Peyer's patch (tissue), 4 donors: Measurements from ENCODE around the gene SALL1. TPM values are rescaled to one million over a fixed set of nuclear protein-coding genes. Genes with fewer than 3 reads are reported as not detected.

ENCODE experiments used
- DNase-seq, 3 donors: peaks; one replicate each; pipeline ENCODE4 v3.0.0-alpha.2; 2017 to 2019
- H3K27ac ChIP-seq, 4 donors: fragments of 200-600 bp; sonication (generic); one replicate each; pipeline ENCODE4 v1.5.1; 2016 to 2019
- H3K27me3 ChIP-seq, 2 donors: fragments of 200-600 bp; sonication (generic); one replicate each; pipeline ENCODE4 v1.5.1; 2019
- H3K36me3 ChIP-seq, 3 donors: fragments of 200-600 bp; sonication (generic); one replicate each; pipeline ENCODE4 v1.5.1; 2016 to 2019
- H3K4me1 ChIP-seq, 4 donors: fragments of 200-600 bp; sonication (generic); one replicate each; pipeline ENCODE4 v1.5.1; 2016 to 2019
- H3K4me3 ChIP-seq, 4 donors: fragments of 200-600 bp; sonication (generic); 1 replicate in 3 of 4; 2 replicates in 1 of 4; pipeline ENCODE4 v1.5.1; 2016 to 2019; ENCODE audit warnings: mild to moderate bottlenecking in 1 of 4
- H3K9me3 ChIP-seq, 4 donors: fragments of 200-600 bp; sonication (generic); one replicate each; pipeline ENCODE4 v1.5.1; 2016 to 2019; ENCODE audit warnings: mild to moderate bottlenecking in 1 of 4
- POLR2A ChIP-seq, 2 donors: fragments of 450-650 bp; IDR thresholded peaks; one replicate each; pipeline ENCODE4 v1.5.1; 2017; ENCODE audit warnings: antibody characterized with exemption in 2 of 2, mild to moderate bottlenecking in 2 of 2, moderate library complexity in 2 of 2
- total RNA-seq, 4 donors: library from RNA; depleted of rRNA; stranded (reverse); fragments of >200 nt; gene quantifications; one replicate each; pipeline ENCODE4 v1.1.0, GENCODE V29; 2016
- TF ChIP-seq, protein P1 (sequence below), 6 experiments: fragments of 450-650 bp in 4 of 6; fragments of 200-600 bp in 2 of 6; sonication (generic) in 1 of 6; IDR thresholded peaks; one replicate each; pipeline ENCODE4 v1.5.1; 2017 to 2019; ENCODE audit warnings: antibody characterized with exemption in 6 of 6, mild to moderate bottlenecking in 3 of 6, moderate library complexity in 1 of 6

Gene SALL1
- total RNA-seq, 4 donors from 2014 or later = 0.53 to 12.4 (median 2.5) TPM

DNA sequence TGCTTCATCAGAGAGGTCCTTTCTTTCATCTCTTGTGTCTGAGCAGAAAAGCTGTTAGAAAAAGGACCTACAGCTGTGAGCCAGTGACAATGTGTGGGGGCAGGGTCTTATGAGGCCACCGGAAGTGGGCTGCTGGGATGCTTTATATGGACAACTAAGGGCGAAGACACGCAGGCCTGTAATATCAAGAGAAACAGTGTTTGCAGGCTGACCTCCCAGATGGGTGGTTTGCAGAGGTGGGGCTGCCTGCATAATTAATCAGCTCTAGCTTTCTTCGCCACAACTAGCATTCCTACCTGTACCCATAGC, 30.4 kb upstream of the SALL1 start:
- H3K4me1 ChIP-seq = no peaks in the 10 kb centered on the region
- no peaks in the 10 kb centered on the region for H3K27me3 ChIP-seq
- H3K9me3 ChIP-seq = no peaks in the 10 kb centered on the region
- no peak for DNase-seq
- no peaks in the 10 kb centered on the region for H3K36me3 ChIP-seq
- H3K4me3 ChIP-seq = no peak overlapping the region
- TF ChIP-seq POLR2A (IDR thresholded peaks at IDR 0.05) = no peak
- TF ChIP-seq, protein P1, sequence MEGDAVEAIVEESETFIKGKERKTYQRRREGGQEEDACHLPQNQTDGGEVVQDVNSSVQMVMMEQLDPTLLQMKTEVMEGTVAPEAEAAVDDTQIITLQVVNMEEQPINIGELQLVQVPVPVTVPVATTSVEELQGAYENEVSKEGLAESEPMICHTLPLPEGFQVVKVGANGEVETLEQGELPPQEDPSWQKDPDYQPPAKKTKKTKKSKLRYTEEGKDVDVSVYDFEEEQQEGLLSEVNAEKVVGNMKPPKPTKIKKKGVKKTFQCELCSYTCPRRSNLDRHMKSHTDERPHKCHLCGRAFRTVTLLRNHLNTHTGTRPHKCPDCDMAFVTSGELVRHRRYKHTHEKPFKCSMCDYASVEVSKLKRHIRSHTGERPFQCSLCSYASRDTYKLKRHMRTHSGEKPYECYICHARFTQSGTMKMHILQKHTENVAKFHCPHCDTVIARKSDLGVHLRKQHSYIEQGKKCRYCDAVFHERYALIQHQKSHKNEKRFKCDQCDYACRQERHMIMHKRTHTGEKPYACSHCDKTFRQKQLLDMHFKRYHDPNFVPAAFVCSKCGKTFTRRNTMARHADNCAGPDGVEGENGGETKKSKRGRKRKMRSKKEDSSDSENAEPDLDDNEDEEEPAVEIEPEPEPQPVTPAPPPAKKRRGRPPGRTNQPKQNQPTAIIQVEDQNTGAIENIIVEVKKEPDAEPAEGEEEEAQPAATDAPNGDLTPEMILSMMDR (IDR thresholded peaks at IDR 0.05) = no peak
- H3K27ac ChIP-seq = no peak overlapping the region

DNA sequence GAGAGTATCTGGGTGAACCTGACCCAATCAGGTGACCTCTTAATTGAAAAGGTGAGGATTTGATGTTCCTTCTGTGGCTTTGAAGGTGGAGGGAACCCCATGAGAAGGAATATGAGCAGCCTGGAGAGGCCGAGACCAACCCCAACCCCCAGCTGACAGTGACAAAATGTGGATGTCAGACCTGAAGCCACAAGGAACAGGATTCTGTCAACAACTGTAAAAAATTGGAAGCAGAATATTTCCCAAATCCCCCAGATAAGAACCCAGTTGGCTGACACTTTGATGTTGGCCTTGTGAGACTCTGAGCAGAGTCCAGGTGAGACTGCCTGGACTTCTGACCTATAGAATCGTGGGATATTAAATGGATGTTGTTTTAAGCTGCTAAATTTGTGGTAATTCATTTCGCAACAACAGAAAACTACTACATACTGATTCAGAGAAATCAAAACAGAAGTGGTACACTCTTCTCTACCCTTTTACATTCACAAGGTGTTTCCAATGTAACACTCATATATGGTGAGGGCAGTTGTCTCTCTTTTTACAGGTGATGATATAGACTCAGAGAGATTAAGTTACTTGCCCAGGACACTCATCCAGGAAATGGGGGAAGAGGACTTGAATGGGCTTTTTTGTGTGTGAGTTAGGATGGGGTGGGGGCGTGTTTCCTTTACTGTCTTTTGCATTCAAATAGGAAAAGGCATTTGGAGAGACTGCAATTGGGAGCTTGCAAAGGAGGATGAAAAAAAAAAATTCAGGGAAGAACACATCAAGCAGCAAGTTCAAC, 29.8 kb upstream of the SALL1 start:
- no peaks in the 10 kb centered on the region for H3K4me1 ChIP-seq
- no peak for DNase-seq
- no peaks in the 10 kb centered on the region for H3K9me3 ChIP-seq
- no peak overlapping the region for H3K27ac ChIP-seq
- H3K4me3 ChIP-seq = no peak overlapping the region
- H3K27me3 ChIP-seq = no peaks in the 10 kb centered on the region
- TF ChIP-seq, protein P1 (IDR thresholded peaks at IDR 0.05) = no peak
- no peak for TF ChIP-seq POLR2A (IDR thresholded peaks at IDR 0.05)
- H3K36me3 ChIP-seq = no peaks in the 10 kb centered on the region

DNA sequence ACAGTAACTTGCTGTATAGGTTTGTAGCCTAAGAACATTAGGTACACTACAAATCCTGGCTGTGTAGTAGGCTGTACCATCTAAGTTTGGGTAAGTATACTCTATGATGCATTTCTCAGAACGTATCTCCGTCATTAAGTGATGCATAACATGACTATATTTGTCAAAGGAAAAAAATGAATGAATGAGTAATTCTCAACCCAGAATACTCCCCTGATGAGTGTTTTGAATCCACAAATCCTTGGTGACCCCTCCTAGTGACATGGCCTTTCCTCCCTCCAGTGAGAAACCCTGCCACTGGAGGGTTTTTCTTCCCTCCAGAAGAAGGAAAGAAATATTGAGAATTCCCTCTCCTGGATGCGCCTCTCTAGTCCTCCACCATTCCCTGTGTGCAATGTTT, 24.0 kb upstream of the SALL1 start:
- Histone ChIP-seq H3K27me3 (no peaks in the 10 kb centered on the region), H3K36me3 (no peaks in the 10 kb centered on the region), H3K27ac (no peak overlapping the region), H3K9me3 (no peaks in the 10 kb centered on the region), H3K4me1 (no peaks in the 10 kb centered on the region), H3K4me3 (no peak overlapping the region)
- no peak for DNase-seq
- no peak for TF ChIP-seq POLR2A (IDR thresholded peaks at IDR 0.05)
- TF ChIP-seq, protein P1 (IDR thresholded peaks at IDR 0.05) = no peak

DNA sequence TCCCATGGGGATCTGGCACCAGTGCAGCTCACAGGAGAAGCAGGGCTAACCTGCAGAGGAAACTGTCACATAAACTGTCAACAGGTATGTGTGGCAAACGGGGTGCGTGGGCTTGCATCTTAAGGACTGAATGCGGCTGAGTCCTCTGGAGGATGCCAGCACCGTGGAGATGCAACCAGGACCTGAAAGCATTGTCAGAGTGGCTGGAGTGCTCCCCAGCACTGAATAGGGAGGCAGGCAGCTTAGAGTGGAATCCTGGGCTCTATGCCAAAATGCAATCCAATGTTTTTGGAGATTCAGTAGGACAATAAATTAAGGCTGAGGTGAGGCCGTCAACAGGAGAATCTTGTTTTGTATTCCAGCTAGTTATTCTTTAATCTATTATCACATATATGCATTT, 21.3 kb upstream of the SALL1 start:
- DNase-seq = no peak
- H3K9me3 ChIP-seq = no peaks in the 10 kb centered on the region
- no peaks in the 10 kb centered on the region for H3K4me1 ChIP-seq
- no peak overlapping the region for H3K27ac ChIP-seq
- TF ChIP-seq, protein P1 (IDR thresholded peaks at IDR 0.05) = no peak
- TF ChIP-seq POLR2A (IDR thresholded peaks at IDR 0.05) = no peak
- no peaks in the 10 kb centered on the region for H3K36me3 ChIP-seq
- no peak overlapping the region for H3K4me3 ChIP-seq
- no peaks in the 10 kb centered on the region for H3K27me3 ChIP-seq

DNA sequence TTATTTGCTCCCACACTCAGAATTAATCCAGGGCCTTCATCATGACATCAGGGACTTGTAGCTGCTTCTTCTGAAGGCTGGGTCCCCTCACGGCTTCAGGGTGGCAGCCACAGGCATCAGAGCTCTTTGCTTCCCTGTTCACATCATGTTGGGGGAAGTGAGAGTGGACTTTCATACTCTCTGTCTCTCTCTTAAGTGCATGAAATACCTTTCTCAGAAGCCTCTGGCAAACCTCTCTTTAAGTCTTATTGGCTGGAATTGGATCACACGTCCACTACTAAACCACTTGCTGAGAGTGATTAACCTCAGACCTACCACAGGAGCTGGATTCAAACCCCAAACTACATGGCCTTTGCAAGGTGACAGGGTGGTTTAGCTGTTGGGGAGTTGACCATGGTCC, 17.7 kb upstream of the SALL1 start:
- no peaks in the 10 kb centered on the region for H3K4me1 ChIP-seq
- no peaks in the 10 kb centered on the region for H3K27me3 ChIP-seq
- no peak for TF ChIP-seq POLR2A (IDR thresholded peaks at IDR 0.05)
- TF ChIP-seq, protein P1 (IDR thresholded peaks at IDR 0.05) = no peak
- no peak overlapping the region for H3K27ac ChIP-seq
- H3K9me3 ChIP-seq = no peaks in the 10 kb centered on the region
- DNase-seq = no peak
- no peak overlapping the region for H3K4me3 ChIP-seq
- no peaks in the 10 kb centered on the region for H3K36me3 ChIP-seq
